Pulmonary artery endothelial cell (primary cell): ENCODE data around the gene FOXJ2. TPM values are rescaled to one million over a fixed set of nuclear protein-coding genes. Genes with fewer than 3 reads are reported as not detected.
"Not testable (repeated sequence)": the region's sequence is repeated elsewhere in the genome, so short reads cannot be mapped to it uniquely, and the experiment has no call there.

Experiments used
- DNase-seq: peaks from one replicate; pipeline ENCODE4 v3.0.0-alpha.2; 2011; ENCODE audit warnings: low read depth, low spot score
- total RNA-seq: library from RNA; depleted of rRNA; stranded (reverse); fragments of >200 nt; gene quantifications from 2 replicates; pipeline ENCODE4 v1.2.3, GENCODE V29; 2014

FOXJ2 gene
- total RNA-seq = 3.9 and 4.2 TPM in 2 replicates

GRCh38 chr12:8032242-8033152 lies at the start of gene FOXJ2:
TSS of gene FOXJ2 (plus strand) at chr12:8032716. CDS start at chr12:8039833, 7,117 bp downstream.
- peak; percentile 30 for DNase-seq

GRCh38 chr12:7983019-7983418 lies 49.5 kb upstream of the FOXJ2 start:
- DNase-seq = not testable (repeated sequence)

GRCh38 chr12:7983460-7983859 lies 49.1 kb upstream of the FOXJ2 start:
- not testable (repeated sequence) for DNase-seq

GRCh38 chr12:7984900-7985299 lies 47.6 kb upstream of the FOXJ2 start:
- no peak for DNase-seq

GRCh38 chr12:7985802-7986418 lies 46.6 kb upstream of the FOXJ2 start:
- DNase-seq = no peak

- no peak for DNase-seq
Measured at GRCh38 chr12:7989827-7990491, 42.6 kb upstream of the FOXJ2 start.

- DNase-seq = no peak
Measured at GRCh38 chr12:7991535-7991934, 41.0 kb upstream of the FOXJ2 start.

GRCh38 chr12:7994731-7995205 lies 37.7 kb upstream of the FOXJ2 start:
- no peak for DNase-seq

GRCh38 chr12:7995266-7995963 lies 37.1 kb upstream of the FOXJ2 start:
- no peak for DNase-seq

- not testable (repeated sequence) for DNase-seq
Measured at GRCh38 chr12:8000827-8001226, 31.7 kb upstream of the FOXJ2 start.

GRCh38 chr12:8001496-8001895 lies 31.0 kb upstream of the FOXJ2 start:
- not testable (repeated sequence) for DNase-seq

- not testable (repeated sequence) for DNase-seq
Measured at GRCh38 chr12:8004897-8005296, 27.6 kb upstream of the FOXJ2 start.

GRCh38 chr12:8011331-8011730 lies 21.2 kb upstream of the FOXJ2 start:
- no peak for DNase-seq

- DNase-seq = no peak
Measured at GRCh38 chr12:8012651-8013309, 19.7 kb upstream of the FOXJ2 start.

GRCh38 chr12:8014836-8015235 lies 17.7 kb upstream of the FOXJ2 start:
- no peak for DNase-seq

GRCh38 chr12:8018213-8018612 lies 14.3 kb upstream of the FOXJ2 start:
- not testable (repeated sequence) for DNase-seq

- DNase-seq = no peak
Measured at GRCh38 chr12:8018666-8019581, 13.6 kb upstream of the FOXJ2 start.

GRCh38 chr12:8026291-8026900 lies 6.1 kb upstream of the FOXJ2 start:
- DNase-seq = peak; percentile 98

- no peak for DNase-seq
Measured at GRCh38 chr12:8027856-8028255, 4.7 kb upstream of the FOXJ2 start.
